Measurements from ENCODE around the gene CMIP.
"Not testable (repeated sequence)": the region's sequence is repeated elsewhere in the genome, so short reads cannot be mapped to it uniquely, and the experiment has no call there.

CMIP gene

DNA sequence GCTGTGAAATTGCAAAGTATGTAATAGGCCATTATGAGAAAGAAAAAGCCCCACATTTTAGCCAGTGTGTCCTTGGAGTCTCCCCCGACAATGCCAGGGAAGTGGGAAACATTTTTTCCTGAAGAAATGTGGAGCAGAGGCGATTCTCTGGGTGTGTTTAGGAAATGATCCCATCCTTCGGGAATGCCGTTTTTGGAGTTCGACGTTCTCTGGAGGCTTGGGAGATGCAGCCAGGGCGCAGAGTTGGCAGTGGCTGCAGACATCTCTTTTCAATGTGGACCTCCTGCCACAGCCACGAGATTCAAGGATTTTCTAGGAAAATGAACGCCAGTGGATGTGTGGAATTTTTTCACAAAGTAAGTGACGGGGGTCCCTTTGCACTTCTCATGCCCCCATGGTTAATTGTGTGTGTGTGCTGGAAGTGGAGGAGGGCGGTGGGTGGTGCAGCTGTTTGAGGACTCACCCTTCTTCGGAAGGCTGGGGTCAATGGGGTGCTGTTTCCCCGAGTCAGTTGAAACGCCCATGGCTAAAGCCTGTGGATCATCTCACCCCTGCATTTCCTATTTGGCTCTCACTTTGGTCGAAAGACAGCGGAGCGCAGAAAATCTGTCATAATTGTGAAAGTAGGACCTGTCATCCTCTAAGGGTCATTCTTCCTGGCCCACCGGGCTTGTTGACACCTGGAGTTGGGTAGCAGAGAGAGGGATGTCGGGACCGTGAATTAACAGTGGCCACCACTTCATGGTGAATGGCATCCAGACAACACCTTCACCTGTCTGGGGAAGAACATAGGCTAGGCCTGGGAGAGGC, 73.2 kb downstream of the CMIP start:
- no peak for DNase-seq (ENCODE audit: low read depth in 2 of 2)

DNA sequence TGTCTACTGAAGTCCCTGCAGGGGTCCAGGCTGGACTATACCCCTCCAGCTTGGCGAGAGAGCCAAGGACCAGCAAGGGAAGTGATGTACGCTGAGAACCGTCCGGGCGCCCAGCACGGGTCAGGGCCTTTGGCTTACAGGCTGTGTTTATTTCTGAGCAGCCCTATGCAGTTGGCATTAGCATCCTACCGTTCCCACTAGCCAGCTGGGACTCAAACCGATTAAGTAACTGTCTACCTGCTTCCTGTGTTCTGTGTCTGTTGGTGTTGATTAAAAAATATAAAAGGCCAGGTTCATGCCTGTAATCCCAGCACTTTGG, 73.8 kb downstream of the CMIP start:
- DNase-seq (ENCODE audit: low read depth in 2 of 2) = no peak

- no peak for DNase-seq (ENCODE audit: low read depth in 2 of 2)
Measured at GRCh38 chr16:81519301-81520150, 74.9 kb downstream of the CMIP start.

GRCh38 chr16:81520151-81520470, 75.5 kb downstream of the CMIP start:
- DNase-seq (ENCODE audit: low read depth in 2 of 2) = no peak

DNA sequence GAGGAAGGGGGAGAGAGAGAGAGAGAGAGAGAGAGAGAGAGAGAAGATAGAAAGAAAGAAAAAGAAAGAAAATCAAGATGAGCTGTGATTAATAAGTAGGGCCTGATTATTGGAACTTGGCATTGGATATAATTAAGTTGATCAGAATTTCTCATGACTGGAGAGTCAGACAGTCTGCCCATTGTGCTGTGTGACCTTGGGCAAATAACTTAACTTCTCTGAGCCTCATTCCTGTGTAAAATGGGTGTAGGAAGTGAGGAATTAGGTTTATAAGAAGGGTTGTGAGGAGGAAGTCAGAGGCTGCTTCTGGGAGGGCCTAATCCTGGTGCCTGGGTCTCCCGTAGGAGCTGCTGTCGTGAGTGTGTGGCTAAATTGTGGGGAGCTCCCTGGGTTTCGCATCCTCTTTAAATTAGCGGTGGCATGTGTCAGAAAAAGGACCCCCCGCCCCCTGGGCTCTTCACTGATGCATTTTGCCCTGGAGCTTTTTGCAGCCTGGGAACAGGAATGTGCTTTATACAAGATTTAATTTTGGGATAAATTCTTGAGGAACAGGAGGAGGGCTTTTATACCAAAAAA, 76.0 kb downstream of the CMIP start:
- DNase-seq (ENCODE audit: low read depth in 2 of 2) = no peak

- peak; percentile 27 to 39 for DNase-seq (ENCODE audit: low read depth in 2 of 2)
Measured at GRCh38 chr16:81521141-81521626, 76.6 kb downstream of the CMIP start.

GRCh38 chr16:81522108-81522701, 77.6 kb downstream of the CMIP start:
- no peak for DNase-seq (ENCODE audit: low read depth in 2 of 2)

DNA sequence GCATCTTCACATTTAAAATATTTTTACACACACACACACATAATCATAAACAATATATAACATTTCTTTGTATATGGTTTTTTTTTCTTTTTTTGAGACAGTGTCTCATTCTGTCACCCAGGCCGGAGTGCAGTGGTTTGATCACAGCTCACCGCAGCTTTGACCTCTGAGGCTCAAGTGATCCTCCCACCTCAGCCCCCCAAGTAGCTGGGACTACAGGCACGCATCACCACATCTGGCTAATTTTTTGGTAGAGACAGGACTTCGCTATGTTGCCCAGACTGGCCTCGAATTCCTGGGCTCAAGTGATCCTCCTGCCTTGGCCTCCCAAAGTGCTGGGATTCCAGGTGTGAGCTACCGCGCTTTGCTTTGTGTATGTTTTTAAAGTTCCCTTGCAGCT, 78.2 kb downstream of the CMIP start:
- not testable (repeated sequence) for DNase-seq (ENCODE audit: low read depth in 2 of 2)

DNA sequence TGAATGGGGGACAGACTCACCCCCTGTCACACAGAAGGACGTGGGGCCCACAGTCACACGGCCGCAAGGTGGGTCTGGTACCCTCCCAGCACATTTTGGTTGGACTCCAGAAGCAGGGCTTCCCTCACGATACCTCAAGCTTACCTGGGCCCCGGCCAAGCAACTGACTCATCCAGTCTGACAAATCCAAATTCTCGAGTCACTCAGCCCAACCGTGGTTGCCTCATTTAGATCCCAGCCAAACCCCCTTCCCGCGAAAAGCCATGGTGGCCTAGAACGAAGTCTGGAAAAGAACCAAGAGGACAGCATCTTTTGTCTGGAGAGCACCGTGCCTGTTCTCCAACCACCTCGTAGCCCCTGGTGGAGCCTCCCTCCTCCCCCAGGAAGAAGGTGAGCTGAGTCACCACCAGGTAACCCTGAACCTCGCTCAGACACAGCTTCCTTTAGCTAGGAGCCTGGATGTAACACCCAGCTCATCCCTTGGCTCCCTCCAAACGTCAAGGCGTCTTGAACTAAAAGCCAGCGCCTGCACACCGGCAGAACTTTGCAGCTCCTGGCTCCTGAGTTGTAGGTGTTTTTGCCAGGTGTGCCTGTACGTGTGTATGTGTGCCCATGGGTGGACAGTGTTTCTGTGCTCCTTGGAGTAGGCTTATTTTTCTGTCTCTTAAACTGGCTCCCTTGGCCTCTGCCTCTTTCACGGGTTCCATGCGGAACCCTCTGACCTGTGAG, 78.9 kb downstream of the CMIP start:
- no peak for DNase-seq (ENCODE audit: low read depth in 2 of 2)

DNA sequence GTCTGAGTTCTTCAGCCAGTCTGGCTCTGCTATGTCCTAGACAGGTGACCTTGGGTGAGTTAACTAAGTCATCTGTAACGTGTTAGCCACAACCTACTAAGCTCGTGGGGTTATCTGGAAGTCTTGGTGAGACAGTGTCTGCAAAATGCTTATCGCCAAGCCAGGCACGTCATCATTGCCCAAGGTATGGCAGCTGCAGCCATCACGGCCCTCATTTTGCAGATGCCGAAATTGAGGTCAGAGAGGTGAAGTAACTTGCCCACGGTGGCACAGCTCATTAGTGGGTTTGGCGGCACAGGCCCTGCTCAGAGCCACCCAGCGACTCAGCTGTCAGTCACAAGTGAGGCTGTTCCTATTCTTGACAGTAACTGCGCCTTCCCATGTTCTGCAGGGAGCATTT, 79.8 kb downstream of the CMIP start:
- DNase-seq (ENCODE audit: low read depth in 2 of 2) = no peak

DNA sequence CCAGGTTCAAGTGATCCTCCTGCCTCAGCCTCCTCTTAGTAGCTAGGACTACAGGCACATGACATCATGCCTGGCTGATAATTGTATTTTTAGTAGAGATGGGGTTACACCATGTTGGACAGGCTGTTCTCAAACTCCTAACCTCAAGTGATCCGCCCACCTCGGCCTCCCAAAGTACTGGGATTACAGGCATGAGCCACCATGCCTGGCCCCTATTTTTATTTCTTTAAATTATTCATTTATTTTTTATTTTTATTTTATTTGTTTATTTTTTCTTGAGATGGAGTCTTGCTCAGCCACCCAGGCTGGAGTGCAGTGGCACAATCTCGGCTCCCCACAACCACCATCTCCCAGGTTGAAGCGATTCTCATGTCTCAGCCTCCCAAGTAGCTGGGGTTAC, 80.3 kb downstream of the CMIP start:
- DNase-seq (ENCODE audit: low read depth in 2 of 2) = not testable (repeated sequence)

GRCh38 chr16:81526199-81526598, 81.6 kb downstream of the CMIP start:
- DNase-seq (ENCODE audit: low read depth in 2 of 2) = no peak

- no peak for DNase-seq (ENCODE audit: low read depth in 2 of 2)
Measured at GRCh38 chr16:81526935-81527334, 82.3 kb downstream of the CMIP start.

- no peak for DNase-seq (ENCODE audit: low read depth in 2 of 2)
Measured at GRCh38 chr16:81527477-81528178, 83.0 kb downstream of the CMIP start.

GRCh38 chr16:81528256-81528655, 83.6 kb downstream of the CMIP start:
- no peak for DNase-seq (ENCODE audit: low read depth in 2 of 2)

GRCh38 chr16:81530296-81530721, 85.7 kb downstream of the CMIP start:
- no peak for DNase-seq (ENCODE audit: low read depth in 2 of 2)

GRCh38 chr16:81530814-81531213, 86.2 kb downstream of the CMIP start:
- no peak for DNase-seq (ENCODE audit: low read depth in 2 of 2)

- no peak for DNase-seq (ENCODE audit: low read depth in 2 of 2)
Measured at GRCh38 chr16:81531419-81531821, 86.8 kb downstream of the CMIP start.

GRCh38 chr16:81532491-81533174, 88.0 kb downstream of the CMIP start:
- DNase-seq (ENCODE audit: low read depth in 2 of 2) = no peak

DNA sequence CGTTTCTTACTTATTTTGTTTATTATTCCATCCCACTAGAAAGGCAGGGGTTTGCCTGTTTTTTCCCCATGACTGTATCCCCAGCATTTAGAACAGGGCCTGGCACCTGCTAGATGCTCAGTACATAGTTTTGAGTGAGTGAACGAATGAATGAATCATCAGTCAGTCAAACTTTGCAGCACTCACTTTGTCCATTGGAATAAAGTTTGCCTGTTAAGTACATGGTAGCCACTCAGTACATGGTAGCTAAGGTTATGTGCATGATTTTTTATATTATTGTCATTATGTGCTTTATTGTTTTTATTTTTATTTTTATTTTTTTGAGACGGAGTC, 88.5 kb downstream of the CMIP start:
- DNase-seq (ENCODE audit: low read depth in 2 of 2) = no peak
